Epithelial cell of esophagus (primary cell): ENCODE results near the gene KSR1.
"Not testable (repeated sequence)": the region's sequence is repeated elsewhere in the genome, so short reads cannot be mapped to it uniquely, and the experiment has no call there.

ENCODE experiments used
- DNase-seq: peaks from one replicate; pipeline ENCODE4 v3.0.0; 2010; ENCODE audit warnings: low read depth
- H3K4me3 ChIP-seq: 2 replicates; pipeline ENCODE4 v1.5.1; 2011; ENCODE audit warnings: mild to moderate bottlenecking, low read length, control low read depth
- CTCF ChIP-seq: IDR thresholded peaks from 2 replicates; pipeline ENCODE4 v1.5.1; 2011; ENCODE audit warnings: low read depth, mild to moderate bottlenecking, low read length, control low read depth, inconsistent platforms; ENCODE audit not compliant: insufficient read depth; ENCODE audit errors: missing control alignments

Gene KSR1

GRCh38 chr17:27428781-27429505 is 27.3 kb upstream of the KSR1 start:
- no peak for DNase-seq
- no peak overlapping the region for H3K4me3 ChIP-seq
- no peak for TF ChIP-seq CTCF

GRCh38 chr17:27429666-27430382 is 26.4 kb upstream of the KSR1 start:
- TF ChIP-seq CTCF = no peak
- no peak overlapping the region for H3K4me3 ChIP-seq
- DNase-seq = no peak

- no peak overlapping the region for H3K4me3 ChIP-seq
- no peak for TF ChIP-seq CTCF
- DNase-seq = no peak
Observed at GRCh38 chr17:27430383-27430840, 25.8 kb upstream of the KSR1 start.

GRCh38 chr17:27430882-27431491 is 25.3 kb upstream of the KSR1 start:
- DNase-seq = peak; percentile 56
- peak; percentile 73 for TF ChIP-seq CTCF
- no peak overlapping the region for H3K4me3 ChIP-seq

GRCh38 chr17:27433521-27433920 is 22.7 kb upstream of the KSR1 start:
- TF ChIP-seq CTCF = no peak
- H3K4me3 ChIP-seq = no peak overlapping the region
- DNase-seq = no peak

GRCh38 chr17:27435431-27436070 is 20.7 kb upstream of the KSR1 start:
- not testable (repeated sequence) for DNase-seq, H3K4me3 ChIP-seq
